Muscle of leg (tissue), 11 donors: Measurements from ENCODE around the gene ZNF423. TPM values are rescaled to one million over a fixed set of nuclear protein-coding genes. Genes with fewer than 3 reads are reported as not detected.

Source experiments
- DNase-seq: peaks from one replicate; pipeline ENCODE4 v3.0.0; 2013
- H3K27ac ChIP-seq: one replicate; pipeline ENCODE4 v1.5.1; 2013; ENCODE audit warnings: mild to moderate bottlenecking, low read length, control low read depth
- H3K27me3 ChIP-seq: one replicate; pipeline ENCODE4 v1.6.1; 2013; ENCODE audit warnings: low read length; ENCODE audit not compliant: control insufficient read depth, insufficient read depth
- H3K36me3 ChIP-seq: one replicate; pipeline ENCODE4 v1.6.1; 2013; ENCODE audit warnings: low read length; ENCODE audit not compliant: control insufficient read depth, insufficient read depth
- H3K4me1 ChIP-seq: one replicate; pipeline ENCODE4 v1.6.1; 2013; ENCODE audit warnings: low read length; ENCODE audit not compliant: control insufficient read depth, insufficient read depth
- H3K4me3 ChIP-seq: one replicate; pipeline ENCODE4 v1.5.1; 2013; ENCODE audit warnings: low read length, control low read depth
- H3K9me3 ChIP-seq: replicated peaks from 2 replicates; pipeline ENCODE4 v1.6.1; 2013; ENCODE audit warnings: low read depth, low read length; ENCODE audit not compliant: control insufficient read depth
- WGBS: methylation state at CpG from one replicate; pipeline ENCODE4 v1.1.5; 2013; ENCODE audit warnings: missing lambda C conversion rate; ENCODE audit not compliant: insufficient coverage; 5-methylcytosine and 5-hydroxymethylcytosine counted together
- polyA plus RNA-seq, 8 donors: library from polyadenylated mRNA; unstranded; fragments of 120-200 nt; gene quantifications; one replicate each; pipeline versions ENCODE4 v1.2.1 to v1.2.3, GENCODE V29; 2013; ENCODE audit warnings: inconsistent platforms in 1 of 8, low replicate concordance in 1 of 8; ENCODE audit not compliant: insufficient read length in 8 of 8, insufficient read depth in 1 of 8
- total RNA-seq: library from RNA; stranded (reverse); fragments of 120-200 nt; gene quantifications from one replicate; pipeline ENCODE4 v1.2.4, GENCODE V29; 2013

The ZNF423 gene
- total and polyA plus RNA-seq, 9 donors = 15.8 to 30.0 (median 25.5) TPM

DNA sequence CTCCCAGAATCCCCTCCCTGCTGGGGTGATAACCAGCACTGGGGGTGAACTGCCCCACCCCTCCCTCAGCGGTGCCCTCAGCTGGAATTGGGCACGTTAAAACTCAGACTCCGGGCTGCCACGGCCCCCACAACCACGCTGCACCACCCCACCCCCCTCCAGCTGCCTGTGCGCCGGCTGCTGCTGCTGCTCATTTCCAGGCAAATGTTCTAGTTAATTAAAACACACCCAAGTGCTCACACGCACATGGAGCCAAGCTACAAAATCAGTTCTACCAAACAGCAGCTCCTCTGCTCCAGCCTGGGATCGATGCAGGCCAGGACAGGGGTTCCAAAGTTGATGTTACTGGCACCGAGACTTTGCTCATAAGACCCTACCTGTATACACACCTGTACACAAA, 180.5 kb downstream of the ZNF423 start:
- WGBS = 53% methylated on average over 10 of the region's 10 CpGs
- Histone ChIP-seq H3K36me3 (no peaks in the 10 kb centered on the region), H3K27me3 (no peaks in the 10 kb centered on the region), H3K4me1 (peaks cover 42% of the 10 kb centered on the region), H3K27ac (no peak overlapping the region), H3K9me3 (peaks cover 3% of the 10 kb centered on the region), H3K4me3 (no peak overlapping the region)
- peak; percentile 53 for DNase-seq

- WGBS = 90% methylated on average over 2 of the region's 3 CpGs
- Histone ChIP-seq H3K4me3 (no peak overlapping the region), H3K9me3 (no peaks in the 10 kb centered on the region), H3K4me1 (peaks cover 42% of the 10 kb centered on the region), H3K27ac (no peak overlapping the region), H3K27me3 (no peaks in the 10 kb centered on the region), H3K36me3 (no peaks in the 10 kb centered on the region)
- DNase-seq = no peak
These were observed 180.9 kb downstream of the ZNF423 start for GRCh38 chr16:49674990-49675389.

GRCh38 chr16:49674351-49674851, 181.5 kb downstream of the ZNF423 start:
- Histone ChIP-seq H3K36me3 (no peaks in the 10 kb centered on the region), H3K4me3 (no peak overlapping the region), H3K4me1 (peaks cover 39% of the 10 kb centered on the region), H3K27me3 (no peaks in the 10 kb centered on the region), H3K27ac (peak overlapping the region; percentile 51), H3K9me3 (no peaks in the 10 kb centered on the region)
- DNase-seq = peak; percentile 36
- WGBS = 56% methylated on average over 13 of the region's 15 CpGs

DNA sequence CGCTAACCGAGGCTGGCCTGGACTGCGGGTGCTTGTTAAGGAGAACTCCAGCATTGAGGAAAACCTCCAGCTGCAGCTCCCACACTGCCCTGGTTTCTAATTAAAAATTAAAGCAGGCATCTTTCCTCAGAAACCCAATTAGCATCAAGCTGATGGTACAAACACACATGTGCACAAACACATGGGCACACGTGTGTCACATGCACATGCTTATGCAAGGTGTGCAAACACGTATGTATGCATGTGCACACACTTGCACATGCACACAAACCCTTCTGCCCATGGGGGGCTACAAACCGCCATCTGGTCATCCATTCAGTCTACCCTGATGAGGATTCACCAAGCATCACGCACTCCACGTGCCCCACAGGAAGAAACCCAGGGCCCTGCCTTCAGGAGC, 182.5 kb downstream of the ZNF423 start:
- H3K4me1 ChIP-seq = peaks cover 32% of the 10 kb centered on the region
- WGBS = 93% methylated on average over 8 of the region's 8 CpGs

GRCh38 chr16:49672753-49673152, 183.2 kb downstream of the ZNF423 start:
- Histone ChIP-seq H3K27me3 (no peaks in the 10 kb centered on the region), H3K4me3 (no peak overlapping the region), H3K36me3 (no peaks in the 10 kb centered on the region), H3K27ac (no peak overlapping the region), H3K4me1 (peaks cover 29% of the 10 kb centered on the region), H3K9me3 (no peaks in the 10 kb centered on the region)
- DNase-seq = no peak
- no CpG with 5 or more reads among the region's 11 CpGs for WGBS

More for the DNA sequence above, 182.5 kb downstream of the ZNF423 start:
- Histone ChIP-seq H3K36me3 (no peaks in the 10 kb centered on the region), H3K4me3 (no peak overlapping the region), H3K27me3 (no peaks in the 10 kb centered on the region), H3K9me3 (no peaks in the 10 kb centered on the region), H3K27ac (no peak overlapping the region)
- no peak for DNase-seq

GRCh38 chr16:49671333-49671732, 184.6 kb downstream of the ZNF423 start:
- WGBS = no CpG with 5 or more reads among the region's 12 CpGs

DNA sequence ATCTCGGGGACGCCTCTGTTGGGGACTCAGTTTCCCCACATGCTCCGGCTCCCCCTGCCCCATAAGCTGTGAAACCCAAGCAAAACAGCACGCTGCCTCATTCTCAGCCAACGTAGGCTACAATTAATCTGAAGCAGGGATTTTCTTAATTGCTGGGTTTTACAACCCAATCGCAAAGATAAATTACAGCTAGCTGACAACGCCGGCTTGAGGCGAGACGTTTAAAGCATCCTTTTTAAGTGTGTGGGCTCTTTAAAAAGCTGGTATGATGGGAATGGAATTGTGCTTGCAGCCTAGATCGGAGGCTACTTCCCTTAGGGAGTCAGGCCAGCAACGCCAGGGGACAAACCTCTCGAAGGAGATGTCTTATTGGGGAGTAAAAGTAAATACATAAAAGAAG, 185.3 kb downstream of the ZNF423 start:
- no peaks in the 10 kb centered on the region for H3K27me3 ChIP-seq
- H3K4me1 ChIP-seq = peaks cover 21% of the 10 kb centered on the region
- 70% methylated on average over 10 of the region's 13 CpGs for WGBS
- DNase-seq = no peak
- no peaks in the 10 kb centered on the region for H3K9me3 ChIP-seq
- H3K36me3 ChIP-seq = no peaks in the 10 kb centered on the region
- no peak overlapping the region for H3K27ac ChIP-seq
- H3K4me3 ChIP-seq = no peak overlapping the region

More at GRCh38 chr16:49671333-49671732, 184.6 kb downstream of the ZNF423 start:
- Histone ChIP-seq H3K9me3 (no peaks in the 10 kb centered on the region), H3K4me3 (no peak overlapping the region), H3K4me1 (peaks cover 23% of the 10 kb centered on the region), H3K27ac (no peak overlapping the region), H3K27me3 (no peaks in the 10 kb centered on the region), H3K36me3 (no peaks in the 10 kb centered on the region)
- DNase-seq = no peak

GRCh38 chr16:49665482-49666230, 190.3 kb downstream of the ZNF423 start:
- Histone ChIP-seq H3K27me3 (no peaks in the 10 kb centered on the region), H3K9me3 (no peaks in the 10 kb centered on the region), H3K4me3 (no peak overlapping the region), H3K36me3 (no peaks in the 10 kb centered on the region), H3K27ac (peak overlapping the region; percentile 69), H3K4me1 (peaks cover 51% of the 10 kb centered on the region)
- WGBS = 49% methylated on average over 5 of the region's 18 CpGs
- DNase-seq = peak; percentile 37

DNA sequence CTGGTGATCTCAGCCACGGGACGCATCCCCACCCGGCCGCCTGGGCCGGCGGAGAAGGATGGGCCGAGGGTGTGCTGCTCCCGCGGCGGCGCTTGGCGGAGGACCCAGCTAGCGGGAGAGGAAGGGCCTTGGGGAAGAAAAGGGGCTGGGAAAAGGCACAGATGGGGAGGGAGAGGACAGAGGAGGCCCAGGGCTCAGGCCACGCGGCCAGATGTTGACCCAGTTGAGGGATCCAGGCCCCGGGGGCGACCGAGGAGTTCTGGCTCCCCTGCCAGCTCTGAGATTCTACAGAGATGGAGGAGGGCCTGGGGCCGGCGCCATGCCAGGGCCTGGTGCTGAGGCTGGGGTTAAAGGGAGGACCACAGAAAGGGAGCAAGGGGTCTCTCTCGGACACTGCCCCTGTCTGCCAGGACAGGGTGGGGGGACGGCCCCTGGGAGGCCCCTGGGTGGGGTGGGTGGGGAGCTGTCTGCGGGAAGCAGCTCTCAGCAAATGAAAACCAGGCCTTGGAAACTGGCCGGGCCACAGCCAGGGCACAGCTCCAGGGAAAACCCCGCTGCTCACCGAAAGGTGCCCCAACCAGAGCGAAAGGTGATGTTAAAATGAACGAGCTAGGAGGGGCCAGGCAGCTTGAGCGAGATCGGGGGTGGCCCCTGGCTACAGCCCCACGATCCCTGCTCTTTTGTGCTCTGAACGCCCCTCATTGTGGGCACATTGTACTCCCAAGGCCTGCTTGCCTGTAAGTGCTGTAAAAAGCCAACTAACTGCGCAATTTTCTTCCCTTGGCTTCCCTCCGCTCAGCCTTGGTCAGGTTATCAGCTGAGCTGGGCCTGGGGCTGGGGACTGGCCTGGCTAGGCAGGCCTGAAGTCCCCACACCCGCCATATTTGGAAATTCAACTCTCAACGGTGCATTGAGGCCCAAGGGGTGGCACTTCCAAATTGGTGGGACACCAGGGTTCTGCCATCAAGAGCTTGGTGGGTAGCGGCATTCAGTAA, 191.4 kb downstream of the ZNF423 start:
- H3K36me3 ChIP-seq = no peaks in the 10 kb centered on the region
- DNase-seq = peak; percentile 81
- H3K27ac ChIP-seq = peak overlapping the region; percentile 84
- 26% methylated on average over 34 of the region's 37 CpGs for WGBS
- peaks cover 51% of the 10 kb centered on the region for H3K4me1 ChIP-seq
- no peaks in the 10 kb centered on the region for H3K27me3 ChIP-seq
- H3K9me3 ChIP-seq = no peaks in the 10 kb centered on the region
- peak overlapping the region; percentile 33 for H3K4me3 ChIP-seq
